ENCODE data around the gene GLE1.
A peak's percentile ranks its signal among the peaks of the same experiment; 100 is the strongest.
"Not testable (repeated sequence)": the region's sequence is repeated elsewhere in the genome, so short reads cannot be mapped to it uniquely, and the experiment has no call there.

GLE1 gene

DNA sequence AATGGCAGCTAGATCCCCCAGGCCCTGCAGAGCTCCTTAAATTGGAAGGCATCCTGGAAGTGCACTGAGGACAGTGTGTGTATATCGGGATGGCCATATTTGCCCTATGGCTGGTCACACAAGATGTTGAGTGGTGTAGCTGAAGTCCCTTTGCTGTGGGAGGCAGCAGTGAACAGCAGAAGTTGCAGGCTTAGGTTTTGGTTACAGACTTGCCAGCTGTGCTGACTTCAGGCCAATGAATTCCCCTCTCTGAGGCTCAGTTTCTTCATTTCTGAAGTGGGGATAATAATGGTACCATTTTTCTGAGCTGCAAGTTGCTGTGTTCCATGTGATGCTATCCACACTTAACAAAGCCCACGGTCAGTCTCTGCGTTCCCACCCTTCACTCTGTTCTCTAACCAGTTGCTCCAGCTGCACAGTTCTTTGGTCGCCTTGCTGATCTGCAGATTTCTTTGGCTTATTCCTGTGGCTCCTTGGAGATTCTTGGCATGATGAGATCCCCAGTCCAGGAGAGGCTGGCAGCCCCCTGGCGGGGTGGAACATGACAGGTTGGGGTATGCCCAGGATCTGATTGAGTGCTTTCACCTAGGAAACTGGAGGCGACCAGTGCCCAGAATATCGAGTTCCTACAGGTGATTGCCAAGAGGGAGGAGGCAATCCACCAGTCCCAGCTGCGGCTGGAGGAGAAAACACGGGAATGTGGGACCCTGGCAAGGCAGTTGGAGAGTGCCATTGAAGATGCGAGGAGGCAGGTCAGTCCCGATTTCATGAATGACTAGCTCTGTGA lies 6.5 kb upstream of the GLE1 start:
- no peak for DNase-seq

DNA sequence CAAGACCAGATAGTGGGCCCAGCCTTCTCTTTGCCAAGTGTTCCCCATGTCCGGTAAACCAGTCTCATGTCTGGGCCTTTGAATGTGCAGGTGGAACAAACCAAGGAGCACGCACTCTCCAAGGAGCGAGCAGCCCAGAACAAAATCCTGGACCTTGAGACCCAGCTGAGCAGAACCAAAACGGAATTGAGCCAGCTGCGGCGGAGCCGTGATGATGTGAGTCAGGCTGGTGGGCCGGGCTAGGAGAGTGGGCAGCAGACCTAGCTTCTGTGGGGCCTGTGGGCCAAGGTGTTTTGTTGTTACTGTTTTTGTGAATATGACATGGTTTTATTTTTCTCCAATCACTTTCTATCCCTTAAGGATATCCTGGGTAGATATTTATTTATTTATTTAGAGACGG lies 5.6 kb upstream of the GLE1 start:
- no peak for DNase-seq

- DNase-seq: no peak
Observed at GRCh38 chr9:128499920-128500319, 4.6 kb upstream of the GLE1 start.

GRCh38 chr9:128503415-128503825 lies 1.1 kb upstream of the GLE1 start:
- not testable (repeated sequence) for DNase-seq

- DNase-seq: no peak
Observed at GRCh38 chr9:128503870-128504269, 649 bp upstream of the GLE1 start.

- no peak for DNase-seq
Observed at GRCh38 chr9:128505414-128505765, 871 bp downstream of the GLE1 start.

GRCh38 chr9:128505906-128506305 lies 1.4 kb downstream of the GLE1 start:
- not testable (repeated sequence) for DNase-seq

- no peak for DNase-seq
Observed at GRCh38 chr9:128512820-128513219, 8.3 kb downstream of the GLE1 start.

DNA sequence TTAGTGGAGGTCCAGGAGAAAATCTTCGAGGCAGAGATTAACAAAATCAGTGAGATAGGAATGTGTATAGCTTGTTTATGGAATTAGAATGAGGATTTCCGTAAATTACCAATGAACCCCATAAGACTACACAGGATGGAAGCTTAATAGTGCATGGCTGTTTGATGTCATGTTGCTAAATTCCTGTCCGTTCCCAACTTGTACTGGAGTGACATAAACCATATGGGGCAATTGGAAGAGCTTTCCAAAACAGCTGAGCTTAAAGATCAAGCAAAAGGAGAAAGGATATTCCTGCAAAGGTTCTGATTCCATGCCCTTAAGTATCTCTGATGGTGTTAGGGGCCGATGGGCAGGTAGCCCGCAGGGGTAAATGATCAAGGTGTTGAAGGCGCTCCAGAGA lies 17.4 kb downstream of the GLE1 start:
- DNase-seq: no peak

DNA sequence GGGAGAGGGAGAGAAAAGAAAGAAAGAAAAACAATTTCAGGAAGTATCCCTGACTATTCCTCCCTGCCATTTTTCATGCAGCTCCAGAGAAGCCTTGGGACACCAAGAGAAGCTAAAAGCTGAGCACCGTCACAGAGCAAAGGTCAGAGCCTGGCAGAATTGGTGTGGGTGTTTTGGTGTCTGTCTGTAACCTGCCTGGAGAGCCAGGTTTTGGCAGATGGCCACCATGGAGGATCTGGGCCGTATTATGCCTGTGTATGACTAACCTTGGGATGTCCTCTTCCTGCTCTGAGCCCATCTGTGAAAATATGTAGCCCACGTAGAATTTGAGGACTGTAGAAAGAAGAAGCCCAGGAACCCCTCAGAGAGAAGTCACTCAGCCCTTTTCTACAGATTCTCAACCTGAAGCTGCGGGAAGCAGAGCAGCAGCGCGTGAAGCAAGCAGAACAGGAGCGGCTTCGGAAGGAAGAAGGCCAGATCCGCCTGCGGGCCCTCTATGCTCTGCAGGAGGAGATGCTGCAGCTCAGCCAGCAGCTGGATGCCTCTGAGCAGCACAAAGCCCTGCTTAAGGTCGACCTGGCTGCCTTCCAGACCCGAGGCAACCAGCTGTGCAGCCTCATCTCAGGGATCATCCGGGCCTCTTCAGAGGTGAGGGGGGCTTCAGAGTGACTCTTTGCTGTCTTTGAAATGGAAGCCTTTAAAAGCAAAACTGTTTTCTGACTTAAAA lies 18.8 kb downstream of the GLE1 start:
- no peak for DNase-seq

DNA sequence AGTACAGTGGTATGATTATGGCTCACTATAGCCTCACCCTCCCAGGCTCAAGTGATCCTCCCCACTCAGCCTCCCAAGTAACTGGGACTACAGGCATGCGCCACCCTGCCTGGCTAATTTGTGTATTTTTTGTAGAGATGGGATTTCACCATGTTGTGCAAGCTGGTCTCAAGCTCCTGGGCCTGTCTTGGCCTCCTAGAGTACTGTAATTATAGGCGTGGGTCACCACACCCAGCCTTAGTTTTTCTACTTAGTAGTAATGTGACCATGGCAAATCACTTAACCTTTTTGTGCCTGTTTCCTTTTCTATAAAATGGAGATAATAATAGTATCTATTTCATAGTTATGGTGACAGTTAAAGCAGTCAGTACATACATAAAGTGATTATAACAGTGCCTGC lies 22.2 kb downstream of the GLE1 start:
- no peak for DNase-seq

GRCh38 chr9:128528445-128529160 lies 24.1 kb downstream of the GLE1 start:
- DNase-seq: no peak

GRCh38 chr9:128529191-128529590 lies 24.7 kb downstream of the GLE1 start:
- no peak for DNase-seq

GRCh38 chr9:128532581-128532980 lies 28.1 kb downstream of the GLE1 start:
- no peak for DNase-seq

DNA sequence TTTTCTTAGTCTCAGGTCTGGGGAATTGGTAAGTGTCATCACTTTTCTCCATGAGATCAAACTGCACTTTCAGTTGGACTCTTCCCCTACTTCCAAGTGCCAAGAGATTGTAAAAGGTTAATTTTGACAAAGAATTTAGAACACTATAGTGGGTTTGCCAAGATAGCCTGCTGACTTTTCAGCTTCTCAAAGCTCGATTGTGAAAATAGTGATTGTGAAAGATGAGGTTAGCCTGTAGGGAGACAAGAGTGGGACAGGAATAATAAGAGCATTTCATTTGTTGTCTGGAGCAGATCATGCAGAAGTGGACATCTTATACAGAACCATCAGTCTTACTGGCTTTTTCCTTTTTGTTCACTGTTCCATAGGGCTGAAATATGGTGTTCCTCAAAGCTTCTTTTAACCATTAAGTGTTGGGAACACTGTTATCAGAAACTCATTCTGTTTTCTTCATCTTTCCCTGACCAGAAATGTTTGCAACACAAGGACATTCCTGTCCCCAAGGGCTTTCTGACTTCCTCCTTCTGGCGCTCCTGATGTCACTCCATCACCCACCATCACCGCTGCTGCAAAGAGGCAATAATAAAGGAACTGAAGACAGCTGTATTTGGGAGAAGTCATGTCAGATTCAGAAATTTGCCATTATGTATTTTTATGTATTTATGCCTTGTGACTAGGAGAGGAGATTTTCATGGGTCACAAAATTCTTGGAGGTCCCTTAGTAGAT lies 36.3 kb downstream of the GLE1 start:
- DNase-seq: no peak

DNA sequence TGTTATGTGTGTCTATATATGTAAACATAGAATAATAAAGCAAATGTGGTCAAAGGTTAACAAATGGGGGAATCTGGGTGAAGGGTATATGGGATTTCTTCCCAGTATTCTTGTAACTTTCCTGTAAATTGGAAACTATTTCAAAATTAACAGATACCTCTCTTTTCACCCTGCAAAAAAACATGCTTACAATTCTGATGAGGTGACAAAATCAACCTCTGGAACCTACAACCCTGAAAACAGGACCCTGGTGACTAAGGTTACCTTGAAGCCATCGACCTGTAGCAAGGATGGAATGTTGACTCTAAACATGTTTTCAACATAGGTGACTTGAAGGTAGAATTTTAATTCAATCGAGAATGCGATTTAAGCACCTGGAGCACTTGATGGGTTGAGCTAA lies 42.0 kb downstream of the GLE1 start:
- no peak for DNase-seq

- no peak for DNase-seq
Observed at GRCh38 chr9:128548876-128549275, 44.4 kb downstream of the GLE1 start.

- no peak for DNase-seq
Observed at GRCh38 chr9:128550226-128550625, 45.7 kb downstream of the GLE1 start.

DNA sequence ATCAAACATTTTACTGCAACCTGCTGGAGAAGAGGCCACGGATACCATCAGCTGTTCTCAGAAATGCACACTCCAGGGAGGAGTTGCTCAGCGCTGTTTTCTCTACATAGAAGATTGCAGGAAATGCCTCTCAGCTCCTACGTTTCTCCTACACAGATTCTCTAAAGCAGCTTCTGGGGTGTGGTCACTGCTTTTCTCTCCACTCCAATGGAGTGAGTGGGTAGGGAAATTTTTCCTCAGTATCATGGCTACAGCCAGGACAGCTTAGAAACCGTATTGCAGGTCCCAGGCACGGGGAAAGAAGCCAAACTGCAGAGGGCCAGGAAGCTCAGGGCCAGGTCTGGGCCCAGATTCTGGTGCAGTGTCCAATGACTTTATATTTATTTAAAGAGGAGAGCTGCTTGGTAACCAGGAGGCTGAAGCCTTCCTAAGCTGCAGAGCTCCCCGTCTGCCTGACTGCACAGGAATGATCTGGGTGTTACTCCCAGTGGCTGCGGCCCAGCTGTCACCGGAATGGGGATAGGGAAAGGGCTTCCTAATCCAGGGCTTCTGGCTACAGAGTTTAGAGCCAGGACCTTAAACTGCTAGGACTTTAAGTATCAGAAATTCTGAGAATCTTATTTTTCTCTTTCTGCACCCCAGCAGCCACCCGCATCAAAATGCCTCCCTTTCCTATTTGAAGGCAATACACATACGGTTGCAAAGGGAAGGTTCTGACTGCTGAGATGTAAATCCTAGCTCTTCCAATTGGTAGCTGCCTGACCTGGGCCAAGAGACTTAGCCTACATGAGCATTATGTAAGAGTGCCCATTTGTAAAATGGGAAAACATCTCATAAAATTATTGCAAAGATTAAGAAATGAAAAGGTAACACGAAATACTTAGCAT lies 46.5 kb downstream of the GLE1 start:
- no peak for DNase-seq

GRCh38 chr9:128551657-128552152 lies 47.2 kb downstream of the GLE1 start:
- DNase-seq: no peak

DNA sequence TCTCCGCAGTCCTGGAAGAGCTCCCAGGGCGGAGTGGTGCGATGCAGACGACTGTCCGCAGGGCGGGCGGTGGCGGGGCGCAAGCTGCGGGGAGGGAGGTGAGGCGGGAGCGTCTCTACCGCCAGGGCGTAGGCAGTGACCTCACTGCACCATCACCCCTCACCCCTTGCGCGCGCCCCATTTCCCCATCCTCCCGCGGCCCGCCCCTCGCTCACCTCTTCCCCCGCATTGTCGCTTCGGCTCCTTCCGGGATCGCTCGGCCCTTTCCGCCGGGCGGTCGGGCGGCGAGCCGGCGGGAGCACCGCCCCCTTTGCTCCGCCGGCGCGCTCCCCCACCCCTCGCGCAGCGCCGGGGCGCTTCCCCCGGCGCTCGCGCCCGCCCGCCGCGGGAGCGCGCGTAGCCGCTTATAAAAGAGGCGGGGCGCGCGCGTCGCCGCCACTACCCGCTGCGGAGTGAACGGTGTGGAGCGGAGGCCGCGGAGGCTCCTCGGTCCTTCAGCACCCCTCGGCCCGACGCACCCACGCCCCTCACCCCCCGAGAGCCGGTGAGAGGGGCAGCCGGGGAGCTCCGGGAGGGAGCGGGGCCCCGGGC lies 47.7 kb downstream of the GLE1 start, which contains the start of gene SPTAN1:
SPTAN1 (plus strand) TSS at position 435 of the 591 bp plus-strand sequence. CDS start 14,154 bp downstream, outside the sequence.
- DNase-seq: peak; percentile 95

All from T-helper 9 cell (primary cell).